ENCODE measurements around the gene MADCAM1. TPM values are rescaled to one million over a fixed set of nuclear protein-coding genes. Genes with fewer than 3 reads are reported as not detected.

MADCAM1 gene
- total and polyA plus RNA-seq, 2 of the 8 experiments (the other 6 are each of a cell fraction or from before 2014, with no cell fraction given) = 2.3 to 3.0 TPM

DNA sequence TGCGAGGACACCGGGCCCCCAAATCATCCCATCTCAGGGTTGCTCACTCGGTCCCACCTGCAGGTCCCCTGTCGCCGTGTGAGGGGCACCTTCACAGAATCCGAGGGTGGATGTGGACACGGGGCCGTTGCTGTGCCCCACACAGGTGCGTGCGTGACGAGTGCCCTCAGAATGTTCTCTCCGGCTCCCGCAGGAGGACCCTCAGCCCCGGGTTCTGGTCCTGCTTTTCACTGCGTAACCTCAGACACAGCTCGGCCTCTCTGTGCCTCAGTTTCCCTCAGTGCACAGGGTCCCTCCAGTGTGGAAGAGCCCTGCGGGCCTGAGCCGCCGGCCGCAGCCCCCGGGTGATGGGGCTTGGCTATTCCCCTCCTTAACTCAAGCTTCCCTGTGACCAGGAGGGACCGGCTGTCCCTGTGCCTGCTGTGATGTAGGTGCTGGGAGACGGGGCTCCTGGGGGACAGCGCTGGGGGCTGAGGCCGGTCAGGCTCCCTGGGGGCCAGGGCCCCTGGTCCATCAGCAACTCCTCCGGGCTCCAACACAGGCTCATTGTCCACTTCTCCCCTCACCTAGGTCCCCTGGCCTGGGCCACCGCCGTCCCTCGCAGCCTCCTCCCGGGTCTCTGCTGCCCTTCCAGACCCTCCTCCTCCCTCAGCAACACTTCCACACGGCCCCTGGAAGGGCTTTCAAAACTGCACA lies 40.3 kb upstream of the MADCAM1 start:
- Histone ChIP-seq H3K4me3 (ENCODE audit: extremely low read depth in 1 of 4, insufficient read depth in 2 of 4, low read depth in 3 of 4, low read length in 4 of 4) (no peak overlapping the region), H2BK120ac (replicated peaks; ENCODE audit: low read depth, low read length) (no peak overlapping the region), H2BK20ac (ENCODE audit: low read length) (no peak overlapping the region), H3K18ac (ENCODE audit: extremely low read depth, low read length) (no peak overlapping the region), H3K9me3 (ENCODE audit: insufficient read depth in 2 of 2, low read depth in 1 of 2, low read length in 1 of 2) (peaks cover 4 to 8% of the 10 kb centered on the region in 2 experiments; a peak in 3 of 4 replicates), H4K8ac (ENCODE audit: extremely low read depth, insufficient read depth, low read length) (peak overlapping the region; percentile 28; the same call in 1 of the 2 replicates), H3K56ac (replicated peaks; ENCODE audit: insufficient read length, low read depth, low read length) (no peak overlapping the region), H3K4me1 (replicated peaks in 1 of 4; ENCODE audit: control insufficient read depth in 3 of 4, insufficient read depth in 4 of 4, low read length in 3 of 4) (peaks cover 0 to 4% (median under 1%) of the 10 kb centered on the region in 4 experiments; a peak in 3 of 7 replicates), H3K27me3 (replicated peaks in 1 of 4; ENCODE audit: control insufficient read depth in 3 of 4, extremely low read depth in 1 of 4, insufficient read depth in 3 of 4, low read length in 3 of 4) (peaks cover 0 to 14% (median 9%) of the 10 kb centered on the region in 4 experiments; a peak in 6 of 7 replicates), H2BK12ac (ENCODE audit: low read depth, low read length) (no peak overlapping the region), H2AFZ (ENCODE audit: low read length) (no peak overlapping the region), H2BK5ac (ENCODE audit: low read depth, low read length) (no peak overlapping the region), H4K91ac (replicated peaks; ENCODE audit: insufficient read length, low read length) (no peak overlapping the region), H2AK5ac (ENCODE audit: low read depth, low read length) (no peak overlapping the region), H3K9ac (replicated peaks in 1 of 4; ENCODE audit: extremely low read depth in 1 of 4, low read depth in 3 of 4, low read length in 3 of 4) (no peak overlapping the region), H3K79me2 (ENCODE audit: control insufficient read depth in 1 of 2, insufficient read depth in 2 of 2, low read length in 2 of 2) (no peaks in the 10 kb centered on the region), H4K20me1 (replicated peaks in 1 of 2; ENCODE audit: control insufficient read depth in 1 of 2, insufficient read depth in 2 of 2, low read length in 2 of 2) (no peaks in the 10 kb centered on the region), H4K5ac (ENCODE audit: insufficient read length, low read depth, low read length) (no peak overlapping the region), H3K23ac (ENCODE audit: insufficient read length) (no peak overlapping the region), H3K27ac (ENCODE audit: low read depth, low read length) (no peak overlapping the region), H3K36me3 (ENCODE audit: control insufficient read depth in 2 of 4, insufficient read depth in 4 of 4, low read length in 3 of 4) (no peaks in the 10 kb centered on the region), H3K4me2 (ENCODE audit: insufficient read depth in 1 of 2, low read depth in 2 of 2, low read length in 2 of 2) (no peak overlapping the region), H3K23me2 (ENCODE audit: low read depth, low read length) (no peaks in the 10 kb centered on the region; the same call in 1 of the 2 replicates), H3K4ac (replicated peaks; ENCODE audit: insufficient read length, low read depth, low read length) (no peak overlapping the region), H3K79me1 (ENCODE audit: low read depth, low read length) (no peaks in the 10 kb centered on the region), H3K14ac (ENCODE audit: insufficient read length) (no peak overlapping the region), H2BK15ac (ENCODE audit: low read length) (no peak overlapping the region)
- ChIA-PET POLR2A (ENCODE audit: partially characterized antibody) (no interaction called here), CTCF (ENCODE audit: partially characterized antibody) (interaction anchor here (0.7 to 2.0 kb wide), 4 partner anchors 37 to 72 kb away, joined by 4 to 6 read pairs (median 4); no protein-coding TSS in a partner anchor)
- FAIRE-seq = no peak
- 83% methylated on average over 29 of the region's 31 CpGs; no CpG with 5 or more reads in 1 of the 2 experiments for WGBS, 2 experiments (ENCODE audit: extremely low coverage in 1 of 2, insufficient coverage in 1 of 2, insufficient read length in 1 of 2, insufficient replicate concordance in 2 of 2, low coverage in 1 of 2, low lambda C conversion rate in 2 of 2, missing lambda C conversion rate in 1 of 2)
- no peak for DNase-seq (ENCODE audit: low read depth in 1 of 2, low spot score in 2 of 2)
- TF ChIP-seq KDM4A (IDR thresholded peaks at IDR 0.05; ENCODE audit: low read depth, low read length, severe bottlenecking) = no peak
- no peak for TF ChIP-seq JUND (IDR thresholded peaks at IDR 0.05; ENCODE audit: low read length)
- no peak for TF ChIP-seq CHD2 (IDR thresholded peaks at IDR 0.05; ENCODE audit: low read length)
- TF ChIP-seq SIX5 (IDR thresholded peaks at IDR 0.05; ENCODE audit: low read depth, low read length) = no peak
- no peak for TF ChIP-seq SIN3A (conservative IDR thresholded peaks at IDR 0.05 in 1 of 2, IDR thresholded peaks at IDR 0.05 in 1 of 2; ENCODE audit: low read depth in 1 of 2, low read length in 2 of 2)
- TF ChIP-seq POLR2A (IDR thresholded peaks at IDR 0.05; ENCODE audit: control extremely low read depth in 1 of 2, low read depth in 2 of 2, low read length in 2 of 2) = no peak
- TF ChIP-seq NRF1 (IDR thresholded peaks at IDR 0.05; ENCODE audit: low read depth, low read length) = no peak
- TF ChIP-seq EGR1 (IDR thresholded peaks at IDR 0.05; ENCODE audit: borderline replicate concordance, low read depth, low read length) = no peak
- no peak for TF ChIP-seq RAD21 (IDR thresholded peaks at IDR 0.05 in 1 of 2, conservative IDR thresholded peaks at IDR 0.05 in 1 of 2; ENCODE audit: low read depth in 2 of 2, low read length in 2 of 2)
- TF ChIP-seq CBX5 (IDR thresholded peaks at IDR 0.05; ENCODE audit: low read depth, low read length) = no peak
- no peak for TF ChIP-seq NANOG (IDR thresholded peaks at IDR 0.05; ENCODE audit: insufficient read depth, low read depth, low read length, poor library complexity, severe bottlenecking)
- no peak for TF ChIP-seq SP4 (IDR thresholded peaks at IDR 0.05; ENCODE audit: low read length)
- TF ChIP-seq, protein P1, sequence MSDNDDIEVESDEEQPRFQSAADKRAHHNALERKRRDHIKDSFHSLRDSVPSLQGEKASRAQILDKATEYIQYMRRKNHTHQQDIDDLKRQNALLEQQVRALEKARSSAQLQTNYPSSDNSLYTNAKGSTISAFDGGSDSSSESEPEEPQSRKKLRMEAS (IDR thresholded peaks at IDR 0.05) = no peak
